Activated CD8-positive, alpha-beta memory T cell treated with anti-CD3 and anti-CD28 coated beads, Interleukin-2, amount 50 U/mL, for 48 hours (primary cell): ENCODE data around the gene ACAP1.

ENCODE experiments used
- DNase-seq: peaks from one replicate; pipeline ENCODE4 v3.0.0-alpha.2; 2020

ACAP1 gene

DNA sequence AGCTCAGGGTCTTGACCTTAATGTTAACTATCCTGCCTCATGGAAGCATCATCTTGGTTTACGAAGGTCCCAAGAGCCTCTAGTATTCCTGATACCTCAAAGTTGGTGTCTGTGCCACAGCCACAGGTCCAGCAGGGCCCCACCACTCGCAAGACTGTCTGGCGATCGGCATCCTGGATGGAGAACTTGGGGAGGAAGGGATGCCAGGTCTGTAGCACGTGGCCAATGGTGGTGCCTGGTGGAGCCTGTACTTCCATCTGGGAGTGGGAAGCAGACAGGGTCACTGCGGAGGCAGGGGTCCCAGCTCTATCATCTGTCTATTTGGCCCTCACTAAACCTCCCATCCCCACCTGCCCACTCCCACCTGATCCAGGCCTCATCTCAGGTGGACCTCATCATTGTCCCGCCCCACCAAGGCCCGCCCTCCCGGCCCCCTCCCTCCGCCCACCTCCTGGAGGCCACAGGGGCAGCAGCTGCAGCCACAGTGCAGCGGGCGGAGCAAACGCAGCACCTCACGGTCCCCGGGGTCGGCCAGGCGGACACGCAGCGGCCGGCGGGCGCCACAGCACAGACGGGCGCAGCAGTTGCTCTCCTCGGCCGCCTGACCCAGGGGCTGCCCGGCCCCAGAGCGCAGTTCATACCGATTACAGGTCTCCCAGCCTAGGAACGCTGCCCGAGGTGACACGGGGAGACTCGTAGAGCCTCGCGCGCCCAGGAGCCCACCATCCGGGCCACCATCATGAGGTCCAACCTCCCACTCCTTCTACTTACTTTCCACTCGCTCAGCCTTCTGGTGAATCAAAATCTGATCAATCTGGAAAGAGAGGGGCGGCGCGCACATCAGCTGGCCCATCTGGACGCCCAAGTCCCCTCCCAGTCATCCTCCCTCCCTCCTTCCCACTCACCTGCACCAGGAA lies 56.6 kb downstream of the ACAP1 start:
- DNase-seq, result no peak

DNA sequence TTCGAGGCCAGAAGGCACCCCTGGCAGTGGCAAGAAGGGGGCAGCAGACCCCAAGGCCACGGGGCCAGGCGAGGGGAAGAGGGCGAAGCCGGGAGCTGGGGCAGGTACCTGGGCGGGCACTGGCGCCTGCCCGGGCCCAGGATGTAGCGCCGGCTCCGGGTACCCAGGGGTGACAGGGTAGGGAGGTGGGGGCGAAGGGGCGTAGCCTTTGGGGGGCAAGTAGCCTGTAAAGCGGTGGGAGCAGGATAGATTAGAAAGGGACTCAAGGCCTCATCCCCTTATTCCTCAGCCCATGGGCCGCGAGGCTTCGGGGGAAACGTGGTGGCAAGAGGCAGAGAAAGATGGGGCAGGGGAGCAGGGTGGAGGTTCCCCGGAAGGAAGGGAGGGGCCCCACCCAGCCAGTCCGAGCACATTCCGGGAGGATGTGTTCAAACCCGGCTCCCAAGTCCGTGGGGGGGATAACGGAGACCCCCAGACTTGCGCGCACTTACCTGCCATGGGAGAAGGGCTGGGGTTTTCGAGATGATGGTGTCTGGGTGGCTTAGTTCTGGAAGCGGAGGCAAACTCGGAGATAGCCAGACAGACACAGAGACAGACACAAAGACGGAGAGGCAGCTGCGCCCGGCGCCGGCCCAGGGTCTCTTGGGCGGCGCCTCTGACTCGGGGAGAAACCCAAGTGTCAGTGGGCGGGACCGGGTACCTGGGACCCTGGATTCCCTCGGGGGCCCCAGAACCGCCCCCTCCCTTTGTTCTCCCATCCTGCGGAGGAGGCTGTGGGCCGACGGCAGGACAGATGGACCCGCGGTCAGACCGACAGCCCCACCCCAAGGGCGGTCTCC lies 57.5 kb downstream of the ACAP1 start:
- DNase-seq, result peak; percentile 69

DNA sequence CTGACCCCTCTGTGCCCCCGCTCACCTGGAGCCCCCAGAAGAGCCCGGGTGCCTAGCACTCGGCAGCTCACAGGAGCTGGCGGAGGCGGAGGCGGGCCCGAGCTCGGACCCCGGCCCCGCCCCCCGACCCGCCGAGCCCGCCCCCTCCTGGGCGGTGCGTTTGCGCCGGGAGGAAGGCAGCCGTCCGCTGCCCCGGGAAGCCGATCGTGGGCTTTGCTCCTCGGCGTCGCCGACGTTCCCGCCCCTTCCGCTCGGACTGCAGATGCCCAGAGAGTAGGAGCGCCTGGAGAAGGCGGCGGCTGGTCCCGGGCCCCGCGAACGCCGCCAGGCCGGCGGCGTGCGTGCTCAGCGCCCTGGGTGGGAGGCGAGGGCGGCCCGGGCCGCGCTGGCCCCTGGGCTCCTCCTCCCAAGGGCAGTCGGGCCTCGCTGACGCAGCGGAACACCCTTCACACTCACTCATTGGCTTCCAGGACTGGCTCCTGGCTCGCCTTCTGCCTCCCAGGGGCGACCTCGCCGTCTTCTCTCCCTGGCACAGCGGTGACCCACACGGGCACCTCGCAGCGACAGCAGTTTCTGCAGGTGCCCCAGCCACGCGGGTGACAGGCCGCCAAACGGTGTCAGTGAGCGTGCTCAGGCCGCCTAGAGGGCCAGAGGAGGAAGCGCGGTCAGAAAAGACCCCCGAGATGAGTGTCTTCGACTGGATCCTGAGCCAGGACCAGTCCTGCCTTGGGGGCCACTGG lies 58.3 kb downstream of the ACAP1 start, which contains the start of gene PLSCR3:
TSS of gene PLSCR3 (minus strand) at position 74 of the 740 bp plus-strand sequence. CDS start 415 bp downstream, outside the sequence.
- peak; percentile 92 for DNase-seq

DNA sequence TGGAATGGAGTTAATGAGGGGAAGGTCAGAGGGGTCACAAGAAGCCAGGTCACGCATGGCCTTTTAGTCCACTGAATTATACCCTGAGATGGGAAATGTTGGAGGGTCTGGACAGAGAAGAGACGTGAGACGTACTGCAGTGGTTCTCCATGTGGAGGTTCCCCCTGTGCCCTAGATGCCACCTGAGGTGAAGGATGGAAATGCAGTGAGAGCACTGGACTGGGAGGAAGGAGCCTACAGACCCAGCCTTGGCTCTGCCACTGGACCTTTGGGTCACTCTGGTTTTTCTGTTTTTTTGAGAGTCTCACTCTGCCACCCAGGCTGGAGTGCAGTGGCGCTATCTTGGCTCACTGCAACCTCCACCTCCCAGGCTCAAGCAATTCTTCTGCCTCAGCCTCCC lies 59.8 kb downstream of the ACAP1 start:
- no peak for DNase-seq

DNA sequence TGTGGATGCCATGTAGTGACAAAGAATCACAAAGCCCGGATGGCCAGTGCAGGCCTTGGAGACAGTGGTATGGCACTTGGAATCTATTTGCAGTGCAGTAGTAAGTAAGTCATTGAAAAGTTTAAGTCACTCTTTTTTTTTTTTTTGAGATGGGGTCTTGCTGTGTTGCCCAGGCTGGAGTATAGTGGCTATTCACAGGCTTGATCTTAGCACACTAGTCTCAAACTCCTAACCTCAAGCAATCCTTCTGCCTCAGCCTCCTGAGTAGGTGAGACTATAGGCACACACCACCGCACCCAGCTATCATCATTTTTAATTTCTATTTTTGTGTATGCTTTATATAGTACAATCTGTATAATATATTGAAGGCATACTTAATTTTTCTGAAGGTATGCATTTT lies 62.3 kb downstream of the ACAP1 start:
- no peak for DNase-seq
